PFSK-1 (cell line): ENCODE measurements around the gene CREB3L1.

Source experiments
- POLR2AphosphoS5 ChIP-seq: IDR thresholded peaks from 2 replicates; pipeline ENCODE4 v1.6.1; 2012; ENCODE audit warnings: low read depth, mild to moderate bottlenecking, control low read depth, low read length, moderate library complexity
- REST ChIP-seq, 2 experiments: IDR thresholded peaks; 2 replicates each; pipeline versions ENCODE4 v1.6.1 to v1.8.0; 2011 to 2012; ENCODE audit warnings: low read depth in 2 of 2, low read length in 2 of 2, control low read depth in 1 of 2, inconsistent platforms in 1 of 2, mild to moderate bottlenecking in 1 of 2, moderate library complexity in 1 of 2; ENCODE audit not compliant: insufficient read depth in 1 of 2

DNA sequence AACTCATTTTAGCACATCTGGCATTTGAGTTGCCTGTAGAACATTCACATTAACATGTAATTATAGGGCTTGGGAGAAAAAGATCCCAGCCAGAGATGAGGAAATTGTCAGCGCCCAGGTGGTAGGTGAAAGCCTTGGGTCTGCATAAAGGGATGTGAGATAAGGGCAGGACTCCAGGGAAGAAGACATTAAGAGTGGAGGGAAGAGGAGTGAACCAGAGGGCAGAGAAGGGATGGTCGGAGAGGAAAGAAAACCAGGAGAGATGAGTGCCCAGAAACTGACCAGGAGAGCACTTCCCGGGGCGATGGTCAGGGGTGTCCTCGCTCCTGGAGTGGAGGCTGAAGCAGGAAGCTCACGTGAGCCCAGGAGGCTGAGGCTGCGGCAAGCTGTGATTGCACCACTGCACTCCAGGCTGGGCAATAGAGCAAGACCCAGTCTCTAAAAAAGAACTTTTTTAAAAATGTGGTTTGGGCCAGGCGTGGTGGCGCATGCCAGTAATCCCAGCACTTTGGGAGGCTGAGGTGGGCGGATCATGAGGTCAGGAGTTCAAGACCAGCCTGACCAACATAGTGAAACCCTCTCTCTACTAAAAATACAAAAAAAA, 49.5 kb downstream of the CREB3L1 start:
- no peak for TF ChIP-seq REST (IDR thresholded peaks at IDR 0.05; ENCODE audit: insufficient read depth in 1 of 2, low read depth in 2 of 2, low read length in 2 of 2)
- no peak for TF ChIP-seq POLR2AphosphoS5
